HEK293 (cell line): Measurements from ENCODE around the gene ETV1.

Source experiments
- CTCF ChIA-PET: fragments of 350-600 bp; formaldehyde crosslinking; extraction: SDS; loops from one replicate; lab custom pipeline; 2021; ENCODE audit warnings: antibody characterized with exemption; lab: Yijun Ruan, JAX
- POLR2A ChIA-PET: fragments of 300-600 bp; formaldehyde crosslinking; extraction: SDS; loops from one replicate; lab custom pipeline; 2020; ENCODE audit warnings: antibody characterized with exemption, inconsistent platforms; lab: Yijun Ruan, JAX
- H3K27ac ChIP-seq: fragments of 200-500 bp; sonication (Bioruptor generic); 2 replicates; pipeline ENCODE4 v1.5.1; 2014; ENCODE audit warnings: low read depth, low read length, control low read depth, inconsistent platforms; ENCODE audit errors: extremely low read depth
- H3K36me3 ChIP-seq, 2 experiments: fragments of 200-500 bp in 1 of 2; sonication (Bioruptor generic) in 1 of 2; 1 replicate in 1 of 2; 2 replicates in 1 of 2; pipeline ENCODE4 v1.5.1; 2014 to 2017; ENCODE audit warnings: inconsistent platforms in 2 of 2, low read length in 2 of 2; ENCODE audit not compliant: control insufficient read depth in 2 of 2, insufficient read depth in 1 of 2
- H3K4me1 ChIP-seq: fragments of 200-500 bp; sonication (Bioruptor generic); 2 replicates; pipeline ENCODE4 v1.5.1; 2014; ENCODE audit warnings: mild to moderate bottlenecking, low read length, inconsistent platforms; ENCODE audit not compliant: control insufficient read depth, insufficient read depth
- H3K4me3 ChIP-seq: 2 replicates; pipeline ENCODE4 v1.5.1; 2011; ENCODE audit warnings: low read depth, mild to moderate bottlenecking, control low read depth, low read length, moderate library complexity
- H3K9me3 ChIP-seq: fragments of 200-500 bp; sonication (Bioruptor generic); 2 replicates; pipeline ENCODE4 v1.5.1; 2014; ENCODE audit warnings: low read depth, low read length, inconsistent platforms; ENCODE audit not compliant: control insufficient read depth, insufficient read depth
- BCL11A ChIP-seq: fragments of 450-650 bp; formaldehyde crosslinking; IDR thresholded peaks from 2 replicates; pipeline ENCODE4 v1.5.1; 2016; ENCODE audit warnings: low read depth, missing biosample characterization, missing genetic modification characterization
- BCL6B ChIP-seq: fragments of 450-650 bp; formaldehyde crosslinking; IDR thresholded peaks from 2 replicates; pipeline ENCODE4 v1.5.1; 2017; ENCODE audit warnings: missing biosample characterization, missing genetic modification characterization
- GLI2 ChIP-seq: fragments of 450-650 bp; formaldehyde crosslinking; IDR thresholded peaks from 2 replicates; pipeline ENCODE4; 2017; ENCODE audit warnings: missing biosample characterization, missing genetic modification characterization, low read depth, borderline replicate concordance
- GLI4 ChIP-seq: fragments of 450-650 bp; formaldehyde crosslinking; IDR thresholded peaks from 2 replicates; pipeline ENCODE4 v1.5.1; 2016; ENCODE audit warnings: missing biosample characterization, missing genetic modification characterization
- HOXD13 ChIP-seq: sonication (generic); formaldehyde crosslinking; IDR thresholded peaks from 2 replicates; pipeline ENCODE4 v1.8.0; 2022; ENCODE audit warnings: missing genetic modification reagents, borderline replicate concordance
- KLF8 ChIP-seq: fragments of 450-650 bp; formaldehyde crosslinking; IDR thresholded peaks from 2 replicates; pipeline ENCODE4 v1.5.1; 2016; ENCODE audit warnings: missing biosample characterization, missing genetic modification characterization
- OSR2 ChIP-seq: fragments of 450-650 bp; formaldehyde crosslinking; IDR thresholded peaks from 2 replicates; pipeline ENCODE4 v1.5.1; 2016; ENCODE audit warnings: missing biosample characterization, missing genetic modification characterization
- OVOL3 ChIP-seq: fragments of 450-650 bp; formaldehyde crosslinking; IDR thresholded peaks from 2 replicates; pipeline ENCODE4 v1.5.1; 2016; ENCODE audit warnings: missing biosample characterization, missing genetic modification characterization
- PRDM6 ChIP-seq: fragments of 450-650 bp; formaldehyde crosslinking; IDR thresholded peaks from 2 replicates; pipeline ENCODE4 v1.5.1; 2017; ENCODE audit warnings: missing biosample characterization, missing genetic modification characterization
- SP7 ChIP-seq: fragments of 450-650 bp; formaldehyde crosslinking; IDR thresholded peaks from 2 replicates; pipeline ENCODE4 v1.5.1; 2016; ENCODE audit warnings: missing biosample characterization, missing genetic modification characterization
- TCF7L2 ChIP-seq: IDR thresholded peaks from 2 replicates; pipeline ENCODE4 v1.6.1; 2011; ENCODE audit warnings: low read depth, mild to moderate bottlenecking, inconsistent platforms, low read length, moderate library complexity, borderline replicate concordance
- WT1 ChIP-seq: fragments of 450-650 bp; formaldehyde crosslinking; IDR thresholded peaks from 2 replicates; pipeline ENCODE4 v1.5.1; 2016; ENCODE audit warnings: missing biosample characterization, missing genetic modification characterization
- YY1 ChIP-seq: fragments of 450-650 bp; formaldehyde crosslinking; IDR thresholded peaks from 2 replicates; pipeline ENCODE4 v1.5.1; 2018; ENCODE audit warnings: missing biosample characterization, missing genetic modification characterization
- ZBTB44 ChIP-seq: fragments of 450-650 bp; IDR thresholded peaks from 2 replicates; pipeline ENCODE4 v1.5.1; 2018; ENCODE audit warnings: missing biosample characterization, mild to moderate bottlenecking, missing genetic modification characterization
- ZBTB7A ChIP-seq: fragments of 450-650 bp; formaldehyde crosslinking; IDR thresholded peaks from 2 replicates; pipeline ENCODE4 v1.5.1; 2016; ENCODE audit warnings: low read depth, missing biosample characterization, missing genetic modification characterization
- ZBTB8A ChIP-seq: fragments of 450-650 bp; formaldehyde crosslinking; IDR thresholded peaks from 2 replicates; pipeline ENCODE4 v1.5.1; 2016; ENCODE audit warnings: missing biosample characterization, missing genetic modification characterization
- ZFP69B ChIP-seq: fragments of 450-650 bp; formaldehyde crosslinking; IDR thresholded peaks from 2 replicates; pipeline ENCODE4 v1.5.1; 2016; ENCODE audit warnings: missing biosample characterization, missing genetic modification characterization
- ZNF174 ChIP-seq: fragments of 450-650 bp; formaldehyde crosslinking; IDR thresholded peaks from 2 replicates; pipeline ENCODE4 v1.5.0; 2017; ENCODE audit warnings: missing biosample characterization, mild to moderate bottlenecking, missing genetic modification characterization
- ZNF18 ChIP-seq: fragments of 450-650 bp; formaldehyde crosslinking; IDR thresholded peaks from 2 replicates; pipeline ENCODE4 v1.5.1; 2016; ENCODE audit warnings: missing biosample characterization, missing genetic modification characterization
- ZNF202 ChIP-seq: fragments of 450-650 bp; formaldehyde crosslinking; IDR thresholded peaks from 2 replicates; pipeline ENCODE4 v1.5.1; 2016; ENCODE audit warnings: missing biosample characterization, missing genetic modification characterization, borderline replicate concordance
- ZNF302 ChIP-seq: fragments of 450-650 bp; formaldehyde crosslinking; IDR thresholded peaks from 2 replicates; pipeline ENCODE4 v1.5.1; 2016; ENCODE audit warnings: missing biosample characterization, missing genetic modification characterization, low read depth
- ZNF433 ChIP-seq: fragments of 450-650 bp; formaldehyde crosslinking; IDR thresholded peaks from 2 replicates; pipeline ENCODE4 v1.5.1; 2016; ENCODE audit warnings: missing biosample characterization, missing genetic modification characterization, low read depth
- ZNF488 ChIP-seq: fragments of 450-650 bp; formaldehyde crosslinking; IDR thresholded peaks from 2 replicates; pipeline ENCODE4 v1.5.1; 2016; ENCODE audit warnings: missing biosample characterization, missing genetic modification characterization
- ZNF544 ChIP-seq: fragments of 450-650 bp; formaldehyde crosslinking; IDR thresholded peaks from 2 replicates; pipeline ENCODE4 v1.5.0; 2017; ENCODE audit warnings: missing biosample characterization, missing genetic modification characterization
- ZNF580 ChIP-seq: fragments of 450-650 bp; formaldehyde crosslinking; IDR thresholded peaks from 2 replicates; pipeline ENCODE4 v1.5.1; 2016; ENCODE audit warnings: missing biosample characterization, missing genetic modification characterization
- ZNF596 ChIP-seq: fragments of 450-650 bp; IDR thresholded peaks from 2 replicates; pipeline ENCODE4 v1.5.0; 2018; ENCODE audit warnings: missing biosample characterization, mild to moderate bottlenecking, missing genetic modification characterization, moderate library complexity
- ZNF654 ChIP-seq: fragments of 450-650 bp; formaldehyde crosslinking; IDR thresholded peaks from 2 replicates; pipeline ENCODE4 v1.5.1; 2016; ENCODE audit warnings: low read depth, missing biosample characterization, missing genetic modification characterization
- ZNF843 ChIP-seq: fragments of 450-650 bp; formaldehyde crosslinking; IDR thresholded peaks from 2 replicates; pipeline ENCODE4 v1.5.1; 2016; ENCODE audit warnings: missing biosample characterization, missing genetic modification characterization
- ZSCAN16 ChIP-seq: fragments of 450-650 bp; formaldehyde crosslinking; IDR thresholded peaks from 2 replicates; pipeline ENCODE4 v1.5.1; 2016; ENCODE audit warnings: missing biosample characterization, missing genetic modification characterization
- ZSCAN30 ChIP-seq: fragments of 450-650 bp; IDR thresholded peaks from 2 replicates; pipeline ENCODE4 v1.5.1; 2018; ENCODE audit warnings: missing biosample characterization, mild to moderate bottlenecking, missing genetic modification characterization, moderate library complexity

ETV1 gene

GRCh38 chr7:13949939-13950338, 39.5 kb downstream of the ETV1 start (continued):
- TF ChIP-seq ZBTB7A (no peak), HOXD13 (CRISPR knock-in tag) (no peak), ZNF544 (tag by site-specific recombination) (no peak), ZFP69B (tag by site-specific recombination) (no peak), BCL11A (tag by site-specific recombination) (no peak)

GRCh38 chr7:13949445-13949844, 40.0 kb downstream of the ETV1 start:
- H3K9me3 ChIP-seq = no peaks in the 10 kb centered on the region
- H3K36me3 ChIP-seq = no peaks in the 10 kb centered on the region
- CTCF ChIA-PET = no interaction called here
- POLR2A ChIA-PET = no interaction called here
- H3K4me1 ChIP-seq = peaks cover 17% of the 10 kb centered on the region
- no peak overlapping the region for H3K27ac ChIP-seq
- H3K4me3 ChIP-seq = no peak overlapping the region
- TF ChIP-seq SP7 (tag by site-specific recombination) (0 out of 2 replicates have a peak, but pooled peaks have one; percentile 24), OVOL3 (peak; percentile 59; the same call in 1 of the 2 replicates), ZNF654 (tag by site-specific recombination) (no peak), ZNF302 (no peak), KLF8 (tag by site-specific recombination) (no peak), ZNF202 (tag by site-specific recombination) (no peak), HOXD13 (CRISPR knock-in tag) (peak; percentile 70; the same call in 1 of the 2 replicates), YY1 (tag by site-specific recombination) (peak; percentile 22; the same call in 1 of the 2 replicates), OSR2 (tag by site-specific recombination) (peak; percentile 91), ZNF433 (no peak), GLI4 (no peak), ZNF580 (tag by site-specific recombination) (peak; percentile 72; the same call in 1 of the 2 replicates), ZSCAN30 (peak; percentile 81; the same call in 1 of the 2 replicates), WT1 (tag by site-specific recombination) (peak; percentile 78), ZSCAN16 (tag by site-specific recombination) (0 out of 2 replicates have a peak, but pooled peaks have one; percentile 41), ZNF488 (tag by site-specific recombination) (0 out of 2 replicates have a peak, but pooled peaks have one; percentile 45), ZNF596 (tag by site-specific recombination) (peak; percentile 45; the same call in 1 of the 2 replicates), ZNF174 (tag by site-specific recombination) (no peak), ZNF18 (tag by site-specific recombination) (peak; percentile 93), ZBTB8A (tag by site-specific recombination) (0 out of 2 replicates have a peak, but pooled peaks have one; percentile 64), ZBTB44 (tag by site-specific recombination) (peak; percentile 75), GLI2 (tag by site-specific recombination) (peak; percentile 73; the same call in 1 of the 2 replicates), PRDM6 (peak; percentile 91), BCL6B (tag by site-specific recombination) (peak; percentile 82), BCL11A (tag by site-specific recombination) (peak; percentile 32; the same call in 1 of the 2 replicates), TCF7L2 (peak; percentile 79; the same call in 1 of the 2 replicates), ZNF843 (tag by site-specific recombination) (peak; percentile 94)
